OCI-LY1 (cell line): ENCODE data around the gene TANC1.

Source experiments
- H2AFZ ChIP-seq: fragments of 200-600 bp; sonication (generic), shearing (Covaris generic); 2 replicates; pipeline ENCODE4 v1.6.0; 2014; ENCODE audit warnings: antibody characterized with exemption, mild to moderate bottlenecking, low read length
- H3F3A ChIP-seq: fragments of 200-600 bp; sonication (generic), shearing (Covaris generic); 2 replicates; pipeline ENCODE4 v1.6.0; 2014; ENCODE audit warnings: mild to moderate bottlenecking, antibody characterized with exemption, low read length, moderate library complexity; ENCODE audit not compliant: insufficient read depth
- H3K27ac ChIP-seq: fragments of 200-600 bp; sonication (generic); 2 replicates; pipeline ENCODE4 v1.5.1; 2014; ENCODE audit warnings: low read length, mixed run types, mild to moderate bottlenecking, low read depth; ENCODE audit not compliant: poor library complexity, severe bottlenecking
- H3K27me3 ChIP-seq: fragments of 200-600 bp; sonication (generic); 2 replicates; pipeline ENCODE4 v1.6.0; 2014; ENCODE audit warnings: antibody characterized with exemption, mild to moderate bottlenecking, low read length, moderate library complexity; ENCODE audit not compliant: insufficient read depth
- H3K36me3 ChIP-seq: fragments of 200-600 bp; sonication (generic); 2 replicates; pipeline ENCODE4 v1.6.1; 2014; ENCODE audit warnings: mild to moderate bottlenecking, antibody characterized with exemption, low read length, moderate library complexity, mixed read lengths; ENCODE audit not compliant: insufficient read depth
- H3K4me1 ChIP-seq: fragments of 200-600 bp; sonication (generic); 2 replicates; pipeline ENCODE4 v1.5.1; 2014; ENCODE audit warnings: mild to moderate bottlenecking, low read length, moderate library complexity; ENCODE audit not compliant: insufficient read depth, severe bottlenecking
- H3K4me2 ChIP-seq: fragments of 200-600 bp; sonication (generic), shearing (Covaris generic); 2 replicates; pipeline ENCODE4 v1.6.1; 2014; ENCODE audit warnings: low read length
- H3K4me3 ChIP-seq: fragments of 200-600 bp; sonication (generic); 2 replicates; pipeline ENCODE4 v1.5.1; 2014; ENCODE audit warnings: low read length, low read depth, mild to moderate bottlenecking, mixed read lengths; ENCODE audit not compliant: poor library complexity, severe bottlenecking
- H3K79me2 ChIP-seq: fragments of 200-600 bp; shearing (Covaris generic); 2 replicates; pipeline ENCODE4 v1.6.1; 2016; ENCODE audit warnings: mixed run types, low read length, mixed read lengths; ENCODE audit not compliant: insufficient read depth
- H3K9ac ChIP-seq: fragments of 200-600 bp; sonication (generic), shearing (Covaris generic); 2 replicates; pipeline ENCODE4 v1.6.1; 2014; ENCODE audit warnings: mild to moderate bottlenecking, low read length, mixed read lengths
- H3K9me2 ChIP-seq: fragments of 200-600 bp; sonication (generic), shearing (Covaris generic); 2 replicates; pipeline ENCODE4 v1.6.1; 2014; ENCODE audit warnings: low read depth, mild to moderate bottlenecking, low read length, mixed read lengths
- H3K9me3 ChIP-seq: fragments of 200-600 bp; shearing (Covaris generic); 2 replicates; pipeline ENCODE4 v1.6.1; 2014; ENCODE audit warnings: low read length, mixed read lengths
- H4K20me1 ChIP-seq: fragments of 200-600 bp; sonication (generic), shearing (Covaris generic); 2 replicates; pipeline ENCODE4 v1.6.0; 2016; ENCODE audit warnings: mild to moderate bottlenecking, low read length; ENCODE audit not compliant: insufficient read depth
- EZH2 ChIP-seq: fragments of 200-600 bp; sonication (generic), shearing (Covaris generic); IDR thresholded peaks from 2 replicates; pipeline ENCODE4 v1.8.0; 2017; ENCODE audit warnings: borderline replicate concordance, mixed run types, mild to moderate bottlenecking, antibody characterized with exemption, low read length, moderate library complexity, mixed read lengths
- TF ChIP-seq, protein P1 (sequence below): fragments of 200-600 bp; sonication (generic), shearing (Covaris generic); IDR thresholded peaks from 2 replicates; pipeline ENCODE4 v1.5.1; 2017; ENCODE audit warnings: mild to moderate bottlenecking, antibody characterized with exemption, low read length, moderate library complexity, mixed read lengths

Gene TANC1

DNA sequence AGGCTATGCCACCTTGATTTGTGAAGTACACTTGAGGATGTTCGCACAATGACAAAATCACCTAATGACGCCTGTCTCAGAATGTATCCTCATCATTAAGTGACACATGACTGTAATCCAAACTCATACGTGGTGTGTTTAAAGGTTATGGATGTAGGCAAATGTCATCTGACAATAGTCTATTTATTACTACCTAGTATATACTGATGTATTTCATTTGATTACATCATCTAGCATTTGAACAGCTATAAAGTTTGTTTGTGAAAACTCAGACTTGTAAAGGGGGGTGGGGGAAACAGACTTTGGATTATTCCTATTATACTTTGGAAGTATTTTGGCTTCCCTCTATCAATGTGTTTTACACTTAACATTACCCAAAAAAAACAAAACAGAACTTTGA lies 129.9 kb downstream of the TANC1 start:
- no peaks in the 10 kb centered on the region for H3K27me3 ChIP-seq
- H3K4me2 ChIP-seq = no peak overlapping the region
- no peaks in the 10 kb centered on the region for H3F3A ChIP-seq
- H3K9ac ChIP-seq = no peak overlapping the region
- H3K79me2 ChIP-seq = no peaks in the 10 kb centered on the region
- no peak overlapping the region for H3K4me3 ChIP-seq
- H3K4me1 ChIP-seq = peaks cover 14% of the 10 kb centered on the region
- H4K20me1 ChIP-seq = no peaks in the 10 kb centered on the region
- H3K27ac ChIP-seq = no peak overlapping the region
- no peaks in the 10 kb centered on the region for H3K9me2 ChIP-seq
- no peak overlapping the region for H2AFZ ChIP-seq
- TF ChIP-seq EZH2 = no peak
- TF ChIP-seq, protein P1, sequence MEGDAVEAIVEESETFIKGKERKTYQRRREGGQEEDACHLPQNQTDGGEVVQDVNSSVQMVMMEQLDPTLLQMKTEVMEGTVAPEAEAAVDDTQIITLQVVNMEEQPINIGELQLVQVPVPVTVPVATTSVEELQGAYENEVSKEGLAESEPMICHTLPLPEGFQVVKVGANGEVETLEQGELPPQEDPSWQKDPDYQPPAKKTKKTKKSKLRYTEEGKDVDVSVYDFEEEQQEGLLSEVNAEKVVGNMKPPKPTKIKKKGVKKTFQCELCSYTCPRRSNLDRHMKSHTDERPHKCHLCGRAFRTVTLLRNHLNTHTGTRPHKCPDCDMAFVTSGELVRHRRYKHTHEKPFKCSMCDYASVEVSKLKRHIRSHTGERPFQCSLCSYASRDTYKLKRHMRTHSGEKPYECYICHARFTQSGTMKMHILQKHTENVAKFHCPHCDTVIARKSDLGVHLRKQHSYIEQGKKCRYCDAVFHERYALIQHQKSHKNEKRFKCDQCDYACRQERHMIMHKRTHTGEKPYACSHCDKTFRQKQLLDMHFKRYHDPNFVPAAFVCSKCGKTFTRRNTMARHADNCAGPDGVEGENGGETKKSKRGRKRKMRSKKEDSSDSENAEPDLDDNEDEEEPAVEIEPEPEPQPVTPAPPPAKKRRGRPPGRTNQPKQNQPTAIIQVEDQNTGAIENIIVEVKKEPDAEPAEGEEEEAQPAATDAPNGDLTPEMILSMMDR = no peak
- H3K9me3 ChIP-seq = no peaks in the 10 kb centered on the region
- no peaks in the 10 kb centered on the region for H3K36me3 ChIP-seq

DNA sequence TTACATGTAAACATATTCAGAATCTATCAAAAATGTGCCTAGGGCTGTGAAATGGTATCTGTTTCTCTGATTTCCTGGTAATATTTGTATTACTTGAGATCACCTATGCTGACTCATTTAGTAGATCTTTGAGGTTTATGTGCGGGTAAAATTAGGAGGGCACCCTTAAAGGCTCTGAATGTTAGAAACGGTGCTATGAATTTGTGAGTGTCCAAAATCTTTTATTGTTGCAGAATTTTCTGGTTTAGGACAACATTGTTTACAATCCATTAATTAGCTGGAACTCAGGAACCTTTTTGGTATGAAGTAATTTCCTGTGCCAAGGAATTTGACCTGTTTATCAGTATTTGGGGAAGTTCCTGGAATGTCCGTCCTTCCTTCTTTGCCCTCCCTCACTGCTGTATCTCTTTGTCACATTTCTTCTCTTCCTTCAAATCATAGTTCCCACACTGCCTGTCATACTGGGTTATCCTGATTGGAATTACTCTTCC lies 130.5 kb downstream of the TANC1 start:
- no peak overlapping the region for H2AFZ ChIP-seq
- no peaks in the 10 kb centered on the region for H4K20me1 ChIP-seq
- no peak overlapping the region for H3K4me3 ChIP-seq
- H3K79me2 ChIP-seq = no peaks in the 10 kb centered on the region
- H3K9me2 ChIP-seq = no peaks in the 10 kb centered on the region
- H3K36me3 ChIP-seq = no peaks in the 10 kb centered on the region
- H3K9me3 ChIP-seq = no peaks in the 10 kb centered on the region
- H3K9ac ChIP-seq = no peak overlapping the region
- H3K4me2 ChIP-seq = no peak overlapping the region
- H3K27ac ChIP-seq = no peak overlapping the region
- no peaks in the 10 kb centered on the region for H3K27me3 ChIP-seq
- TF ChIP-seq EZH2 = no peak
- TF ChIP-seq, protein P1 = no peak
- peaks cover 8% of the 10 kb centered on the region for H3K4me1 ChIP-seq
- H3F3A ChIP-seq = no peaks in the 10 kb centered on the region

DNA sequence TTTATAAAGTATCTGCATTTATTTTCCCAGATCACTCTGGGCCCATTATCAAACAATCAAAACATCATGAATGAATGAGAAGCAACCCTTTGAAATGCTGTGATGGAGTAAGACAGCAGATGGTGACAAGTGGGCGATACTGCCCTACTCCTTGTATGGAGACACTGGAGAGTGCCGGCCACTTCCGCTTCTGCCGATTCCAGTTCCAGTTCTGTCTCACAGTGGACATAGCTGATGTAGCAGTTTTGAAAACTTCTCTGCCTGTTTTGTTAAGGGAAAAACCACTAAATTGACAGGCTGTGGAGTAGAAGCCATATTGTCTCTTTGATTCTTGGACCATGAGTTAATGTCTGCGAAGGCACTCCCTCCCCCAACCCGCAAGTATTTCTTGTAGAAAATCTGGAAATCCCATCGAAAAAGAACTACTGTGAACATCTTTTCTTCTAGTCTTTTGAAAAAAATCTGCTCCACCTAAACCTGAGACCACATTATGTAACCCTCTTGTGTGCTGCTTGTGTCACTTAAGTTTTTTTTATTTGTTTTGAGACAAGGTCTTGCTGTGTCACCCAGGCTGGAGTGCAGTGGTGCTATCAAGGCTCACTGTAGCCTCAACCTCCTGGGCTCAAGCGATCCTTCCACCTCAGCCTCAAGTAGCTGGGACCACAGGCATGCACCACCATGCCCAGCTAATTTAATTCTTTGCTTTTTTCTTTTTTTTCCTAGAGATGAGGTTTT lies 133.5 kb downstream of the TANC1 start:
- Histone ChIP-seq H3K9ac (no peak overlapping the region), H3K79me2 (no peaks in the 10 kb centered on the region), H3K9me3 (no peaks in the 10 kb centered on the region), H3K27me3 (no peaks in the 10 kb centered on the region), H3K9me2 (no peaks in the 10 kb centered on the region), H3K4me3 (no peak overlapping the region), H3K36me3 (no peaks in the 10 kb centered on the region), H3K4me2 (no peak overlapping the region), H4K20me1 (no peaks in the 10 kb centered on the region), H3K4me1 (no peaks in the 10 kb centered on the region), H3F3A (no peaks in the 10 kb centered on the region), H2AFZ (no peak overlapping the region), H3K27ac (no peak overlapping the region)
- TF ChIP-seq, protein P1 = no peak
- no peak for TF ChIP-seq EZH2
